GM12892 (cell line): ENCODE data around the gene ACYP2.

Source experiments
- POLR2A ChIP-seq: IDR thresholded peaks from 2 replicates; pipeline ENCODE4 v1.6.1; 2011; ENCODE audit warnings: low read depth, low read length, control low read depth
- TAF1 ChIP-seq: IDR thresholded peaks from 2 replicates; pipeline ENCODE4 v1.6.1; 2011; ENCODE audit warnings: low read depth, mild to moderate bottlenecking, control low read depth, low read length, borderline replicate concordance

DNA sequence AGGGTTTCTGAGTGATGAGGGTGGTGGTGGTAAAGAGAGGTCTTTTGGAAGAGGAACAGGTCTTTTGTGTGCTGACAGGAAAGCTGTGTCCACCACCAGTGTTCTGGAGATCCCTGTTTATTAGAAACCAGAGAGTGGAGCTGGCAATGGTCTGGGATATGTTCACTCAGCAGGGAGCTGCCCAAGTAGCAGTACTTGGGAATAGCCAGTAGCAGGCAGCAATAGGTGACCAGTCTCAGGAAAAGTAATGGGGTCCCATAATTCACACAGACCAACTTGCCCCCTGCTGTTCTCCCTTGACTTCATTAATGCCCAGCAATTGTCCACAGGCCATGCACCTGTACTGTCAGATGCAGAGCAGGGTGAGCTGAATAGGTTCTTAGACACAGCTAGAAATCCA is 138.8 kb downstream of the ACYP2 start:
- TF ChIP-seq TAF1 (no peak), POLR2A (no peak)
